SU-DHL-6 (cell line): Measurements from ENCODE around the gene CRB2.

ENCODE experiments used
- H2AFZ ChIP-seq: fragments of 200-600 bp; sonication (generic); 2 replicates; pipeline ENCODE4 v1.6.1; 2014; ENCODE audit warnings: low read depth, mild to moderate bottlenecking, moderate library complexity, mixed read lengths, antibody characterized with exemption, low read length; ENCODE audit not compliant: severe bottlenecking
- H3F3A ChIP-seq: fragments of 200-600 bp; shearing (Covaris generic); 2 replicates; pipeline ENCODE4 v1.6.0; 2016; ENCODE audit warnings: antibody characterized with exemption, mild to moderate bottlenecking; ENCODE audit not compliant: insufficient read depth
- H3K27ac ChIP-seq: fragments of 200-600 bp; sonication (generic); 2 replicates; pipeline ENCODE4 v1.5.1; 2016; ENCODE audit warnings: low read depth, mild to moderate bottlenecking, low read length, moderate library complexity, mixed read lengths
- H3K27me3 ChIP-seq: fragments of 200-600 bp; sonication (generic), shearing (Covaris generic); 2 replicates; pipeline ENCODE4 v1.6.0; 2014; ENCODE audit warnings: mild to moderate bottlenecking, low read length
- H3K36me3 ChIP-seq: fragments of 200-600 bp; sonication (generic); 2 replicates; pipeline ENCODE4 v1.6.1; 2014; ENCODE audit warnings: mild to moderate bottlenecking, low read length, mixed read lengths
- H3K4me2 ChIP-seq: fragments of 300-600, 200-600 bp; shearing (Covaris generic), sonication (generic); 2 replicates; pipeline ENCODE4 v1.6.0; 2014; ENCODE audit warnings: low read length, low read depth, mild to moderate bottlenecking; ENCODE audit not compliant: poor library complexity, severe bottlenecking
- H3K4me3 ChIP-seq: fragments of 200-600 bp; sonication (generic); 2 replicates; pipeline ENCODE4 v1.5.1; 2014; ENCODE audit warnings: antibody characterized with exemption, low read length, mild to moderate bottlenecking, mixed read lengths; ENCODE audit not compliant: insufficient read depth, poor library complexity, severe bottlenecking
- H3K79me2 ChIP-seq: fragments of 200-600 bp; sonication (generic); 2 replicates; pipeline ENCODE4 v1.6.1; 2014; ENCODE audit warnings: mild to moderate bottlenecking, low read length, moderate library complexity; ENCODE audit not compliant: insufficient read depth
- H3K9ac ChIP-seq: fragments of 200-600 bp; sonication (generic); 2 replicates; pipeline ENCODE4 v1.7.0; 2014; ENCODE audit warnings: mild to moderate bottlenecking, low read length
- H3K9me2 ChIP-seq: fragments of 200-600 bp; sonication (generic); replicated peaks from 2 replicates; pipeline ENCODE4 v1.6.1; 2014; ENCODE audit warnings: low read length; ENCODE audit not compliant: insufficient read depth
- H3K9me3 ChIP-seq: fragments of 200-600 bp; sonication (generic); 2 replicates; pipeline ENCODE4 v1.6.1; 2014; ENCODE audit warnings: low read length, mixed read lengths; ENCODE audit not compliant: insufficient read depth
- H4K20me1 ChIP-seq: fragments of 200-600 bp; sonication (generic); 2 replicates; pipeline ENCODE4 v1.6.1; 2014; ENCODE audit warnings: low read depth, mild to moderate bottlenecking, antibody characterized with exemption, low read length, moderate library complexity, mixed read lengths
- CTCF ChIP-seq: fragments of 200-600 bp; sonication (generic); IDR thresholded peaks from one replicate; pipeline ENCODE4 v1.5.1; 2017; ENCODE audit warnings: antibody characterized with exemption, mild to moderate bottlenecking, low read length, moderate library complexity; ENCODE audit not compliant: insufficient read depth, poor library complexity, severe bottlenecking
- EZH2phosphoT487 ChIP-seq: fragments of 200-600 bp; sonication (generic), shearing (Covaris generic); conservative IDR thresholded peaks from 2 replicates; pipeline ENCODE4 v1.6.1; 2018; ENCODE audit warnings: mild to moderate bottlenecking, antibody characterized with exemption, low read length, moderate library complexity, mixed read lengths

CRB2 gene

GRCh38 chr9:123334639-123335038 is 21.4 kb upstream of the CRB2 start:
- H3K4me3 ChIP-seq: no peak overlapping the region
- H4K20me1 ChIP-seq: no peaks in the 10 kb centered on the region
- no peaks in the 10 kb centered on the region for H3K79me2 ChIP-seq
- no peak overlapping the region for H2AFZ ChIP-seq
- no peak for TF ChIP-seq CTCF
- no peak for TF ChIP-seq EZH2phosphoT487
- no peaks in the 10 kb centered on the region for H3K9me2 ChIP-seq
- no peaks in the 10 kb centered on the region for H3K27me3 ChIP-seq
- H3K36me3 ChIP-seq: no peaks in the 10 kb centered on the region
- no peak overlapping the region for H3K27ac ChIP-seq
- no peaks in the 10 kb centered on the region for H3K9me3 ChIP-seq
- peaks cover 35% of the 10 kb centered on the region for H3F3A ChIP-seq
- no peak overlapping the region for H3K9ac ChIP-seq
- H3K4me2 ChIP-seq: no peak overlapping the region

GRCh38 chr9:123335193-123335985 is 20.6 kb upstream of the CRB2 start:
- Histone ChIP-seq H3F3A (peaks cover 43% of the 10 kb centered on the region), H3K36me3 (no peaks in the 10 kb centered on the region), H4K20me1 (no peaks in the 10 kb centered on the region), H3K79me2 (no peaks in the 10 kb centered on the region), H3K4me3 (no peak overlapping the region), H3K27ac (peak overlapping the region; percentile 94), H2AFZ (no peak overlapping the region), H3K9me2 (no peaks in the 10 kb centered on the region), H3K27me3 (no peaks in the 10 kb centered on the region), H3K9me3 (no peaks in the 10 kb centered on the region), H3K4me2 (peak overlapping the region; percentile 24), H3K9ac (peak overlapping the region; percentile 32)
- TF ChIP-seq CTCF (no peak), EZH2phosphoT487 (no peak)

GRCh38 chr9:123335986-123336329 is 20.0 kb upstream of the CRB2 start:
- Histone ChIP-seq H3K27me3 (no peaks in the 10 kb centered on the region), H3K36me3 (no peaks in the 10 kb centered on the region), H2AFZ (no peak overlapping the region), H3K9me2 (no peaks in the 10 kb centered on the region), H3K27ac (peak overlapping the region; percentile 94), H3K9me3 (no peaks in the 10 kb centered on the region), H3F3A (peaks cover 49% of the 10 kb centered on the region), H3K4me3 (no peak overlapping the region), H3K9ac (peak overlapping the region; percentile 32), H3K79me2 (no peaks in the 10 kb centered on the region), H4K20me1 (no peaks in the 10 kb centered on the region), H3K4me2 (peak overlapping the region; percentile 24)
- TF ChIP-seq EZH2phosphoT487 (no peak), CTCF (no peak)
